VCaP (cell line): ENCODE measurements around the gene TMTC2.

ENCODE experiments used
- H3K27ac ChIP-seq: fragments of 450-650 bp; 2 replicates; pipeline ENCODE4 v1.5.1; 2017
- TF ChIP-seq, protein P1 (sequence below): fragments of 450-650 bp; conservative IDR thresholded peaks from 2 replicates; pipeline ENCODE4 v1.5.1; 2017; ENCODE audit warnings: mild to moderate bottlenecking, moderate library complexity

TMTC2 gene

DNA sequence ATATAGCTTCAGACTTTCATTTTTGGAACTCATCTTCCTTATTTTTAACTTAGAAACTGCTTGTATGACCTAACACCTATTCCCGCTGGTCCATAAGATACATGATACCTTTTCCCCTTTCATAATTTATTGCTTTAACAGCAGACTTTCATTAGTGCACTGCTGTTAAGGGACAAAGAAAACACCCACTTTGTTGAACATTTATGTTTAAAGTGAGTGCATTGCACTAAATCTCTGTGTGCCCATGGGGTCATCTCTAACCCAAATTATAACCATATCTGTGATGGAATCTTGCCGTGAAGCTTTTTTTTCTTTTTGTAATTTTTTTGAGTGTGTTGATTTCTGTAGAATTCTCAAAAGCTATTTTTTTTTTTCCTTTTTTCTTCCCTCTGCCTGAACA is 261.8 kb downstream of the TMTC2 start:
- H3K27ac ChIP-seq: no peak overlapping the region
- TF ChIP-seq, protein P1, sequence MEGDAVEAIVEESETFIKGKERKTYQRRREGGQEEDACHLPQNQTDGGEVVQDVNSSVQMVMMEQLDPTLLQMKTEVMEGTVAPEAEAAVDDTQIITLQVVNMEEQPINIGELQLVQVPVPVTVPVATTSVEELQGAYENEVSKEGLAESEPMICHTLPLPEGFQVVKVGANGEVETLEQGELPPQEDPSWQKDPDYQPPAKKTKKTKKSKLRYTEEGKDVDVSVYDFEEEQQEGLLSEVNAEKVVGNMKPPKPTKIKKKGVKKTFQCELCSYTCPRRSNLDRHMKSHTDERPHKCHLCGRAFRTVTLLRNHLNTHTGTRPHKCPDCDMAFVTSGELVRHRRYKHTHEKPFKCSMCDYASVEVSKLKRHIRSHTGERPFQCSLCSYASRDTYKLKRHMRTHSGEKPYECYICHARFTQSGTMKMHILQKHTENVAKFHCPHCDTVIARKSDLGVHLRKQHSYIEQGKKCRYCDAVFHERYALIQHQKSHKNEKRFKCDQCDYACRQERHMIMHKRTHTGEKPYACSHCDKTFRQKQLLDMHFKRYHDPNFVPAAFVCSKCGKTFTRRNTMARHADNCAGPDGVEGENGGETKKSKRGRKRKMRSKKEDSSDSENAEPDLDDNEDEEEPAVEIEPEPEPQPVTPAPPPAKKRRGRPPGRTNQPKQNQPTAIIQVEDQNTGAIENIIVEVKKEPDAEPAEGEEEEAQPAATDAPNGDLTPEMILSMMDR: no peak

DNA sequence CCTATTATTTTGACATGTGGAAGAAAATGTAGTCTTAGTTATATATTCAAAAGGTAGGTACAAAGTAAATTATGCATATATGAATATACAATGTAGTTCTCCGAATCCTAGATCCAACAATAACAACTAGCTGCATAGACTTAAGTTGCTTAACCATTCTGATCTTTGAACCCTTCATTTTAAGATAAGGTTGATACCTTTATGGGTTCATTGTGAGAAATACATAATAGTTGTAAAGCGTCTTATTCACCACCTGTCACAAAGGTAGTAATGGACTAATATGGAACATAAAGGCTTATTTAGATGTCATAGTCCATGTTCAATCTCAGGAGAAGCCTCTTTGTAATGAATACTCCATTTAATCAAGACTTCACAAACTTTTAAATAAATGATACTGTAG is 263.6 kb downstream of the TMTC2 start:
- TF ChIP-seq, protein P1: no peak
- H3K27ac ChIP-seq: no peak overlapping the region

DNA sequence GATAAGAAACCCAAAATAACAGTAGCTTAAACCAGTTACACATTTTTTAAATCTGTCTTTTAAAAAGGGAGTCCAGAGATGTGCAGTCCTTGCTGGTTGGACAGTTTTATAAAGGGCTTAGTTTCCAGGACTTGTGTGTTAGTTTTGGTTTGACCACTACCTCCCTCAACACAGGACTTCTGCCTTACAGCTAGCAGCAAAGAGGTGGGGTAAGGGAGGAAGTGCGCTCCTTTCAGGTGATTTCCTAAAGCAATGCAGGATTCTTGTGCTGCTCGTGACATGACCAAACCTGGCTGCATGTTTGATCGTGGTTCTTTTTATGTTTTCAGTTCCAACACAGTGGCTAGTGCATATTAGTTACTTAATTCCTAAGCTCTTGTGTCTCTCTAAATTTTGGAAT is 266.2 kb downstream of the TMTC2 start:
- TF ChIP-seq, protein P1: no peak
- no peak overlapping the region for H3K27ac ChIP-seq

DNA sequence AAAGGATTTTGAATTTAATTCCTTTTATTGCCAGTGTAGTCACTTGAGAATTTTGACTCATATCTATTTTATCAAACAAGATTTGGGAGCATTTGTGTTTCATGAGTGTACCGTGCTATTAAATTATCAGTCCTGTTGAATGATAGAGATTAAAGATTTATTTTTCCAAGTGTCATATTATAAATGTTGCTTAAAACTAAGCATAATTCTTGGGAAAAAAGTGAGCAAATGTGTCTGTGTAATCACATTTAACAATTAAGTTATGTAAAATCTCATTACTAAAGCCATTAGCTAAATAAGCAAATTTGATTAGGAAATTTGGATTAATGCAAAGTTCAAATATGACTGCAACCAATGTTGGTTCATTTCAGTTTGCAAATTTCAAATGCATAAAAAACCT is 266.7 kb downstream of the TMTC2 start:
- TF ChIP-seq, protein P1: no peak
- no peak overlapping the region for H3K27ac ChIP-seq

DNA sequence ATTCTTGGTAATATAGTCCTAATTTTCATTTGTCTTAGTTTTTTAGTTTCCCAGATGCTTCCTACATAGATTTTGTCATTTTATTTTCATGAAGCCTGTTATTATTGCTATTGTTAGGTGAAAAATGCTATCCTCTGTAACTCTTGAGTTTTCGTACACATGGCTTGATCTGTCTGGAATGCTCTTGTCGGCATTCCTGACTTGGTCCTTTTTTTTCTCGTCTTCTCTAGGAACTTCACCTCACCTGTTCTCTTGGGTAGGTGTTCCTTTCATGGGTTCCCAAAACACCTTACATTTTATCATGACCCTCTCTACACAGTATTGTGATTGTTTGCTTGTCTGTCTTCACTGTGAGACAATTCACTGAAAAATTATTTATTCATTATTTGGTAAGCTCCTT is 267.4 kb downstream of the TMTC2 start:
- TF ChIP-seq, protein P1: no peak
- H3K27ac ChIP-seq: no peak overlapping the region

DNA sequence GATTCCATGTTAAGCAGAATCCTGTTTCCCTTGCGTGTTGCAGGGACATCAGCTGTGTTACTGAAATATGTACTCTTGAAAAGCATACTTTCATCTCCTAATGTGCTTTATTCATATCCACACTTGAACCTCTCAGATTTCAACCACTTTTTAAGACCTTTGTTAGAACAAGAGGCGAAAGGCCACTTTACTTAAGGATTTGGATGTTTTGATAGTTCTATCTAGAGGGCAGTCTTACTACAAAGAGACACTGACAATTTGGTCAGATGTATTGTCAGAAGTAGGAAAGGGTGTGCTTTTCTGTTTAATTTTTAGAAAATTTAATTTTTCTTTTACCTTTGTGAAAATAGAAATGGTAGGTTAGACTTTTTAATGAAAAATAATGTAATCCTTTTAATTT is 267.9 kb downstream of the TMTC2 start:
- no peak overlapping the region for H3K27ac ChIP-seq
- TF ChIP-seq, protein P1: no peak

DNA sequence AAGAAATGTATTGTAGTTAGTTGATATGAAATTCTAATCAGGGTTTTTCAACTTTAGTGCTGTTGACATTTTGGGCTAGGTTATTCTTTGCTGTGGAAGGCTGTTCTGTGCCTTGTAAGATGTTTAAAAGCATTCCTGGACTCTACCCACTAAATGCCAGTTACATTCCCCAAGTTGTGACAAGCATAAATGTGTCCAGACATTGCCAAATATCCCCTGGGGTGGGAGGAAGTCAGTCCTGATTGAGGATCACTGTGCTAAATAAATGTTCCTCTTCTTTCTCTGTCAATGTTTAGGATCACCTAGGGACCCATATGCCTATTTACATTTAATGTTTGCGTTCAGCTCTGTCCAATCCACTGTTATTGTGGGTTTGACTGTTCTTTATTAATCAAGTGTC is 268.3 kb downstream of the TMTC2 start:
- TF ChIP-seq, protein P1: no peak
- H3K27ac ChIP-seq: no peak overlapping the region

DNA sequence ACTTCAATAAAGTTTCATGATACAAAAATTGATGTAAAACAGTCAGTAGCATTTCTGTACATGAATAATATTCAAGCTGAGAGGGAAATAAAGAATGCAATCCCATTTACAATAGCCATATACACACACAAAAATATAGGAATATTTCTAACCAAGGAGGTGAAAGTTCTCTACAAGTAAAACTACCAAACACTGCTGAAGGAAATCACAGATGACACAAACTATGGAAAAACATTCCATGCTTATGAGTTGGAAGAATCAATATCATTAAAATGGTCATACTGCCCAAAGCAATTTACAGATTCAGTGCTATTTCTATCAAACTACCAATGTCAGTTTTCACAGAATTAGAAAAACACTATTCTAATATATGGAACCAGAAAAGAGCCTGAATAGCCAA is 272.3 kb downstream of the TMTC2 start:
- peak overlapping the region; percentile 24; the same call in 1 of the 2 replicates for H3K27ac ChIP-seq
- TF ChIP-seq, protein P1: no peak
